K562 (cell line): ENCODE results near the gene SDC3. TPM values are rescaled to one million over a fixed set of nuclear protein-coding genes. Genes with fewer than 3 reads are reported as not detected.

ENCODE experiments used
- ESRRA ChIP-seq: fragments of 450-650 bp; IDR thresholded peaks from 2 replicates; pipeline ENCODE4 v1.6.1; 2014; ENCODE audit warnings: low read depth, mild to moderate bottlenecking, moderate library complexity, borderline replicate concordance
- PYGO2 ChIP-seq: fragments of 450-650 bp; IDR thresholded peaks from 2 replicates; pipeline ENCODE4 v1.6.1; 2016; ENCODE audit warnings: mild to moderate bottlenecking, missing genetic modification characterization, moderate library complexity, missing compliant biosample characterization
- ZNF717 ChIP-seq: fragments of 250-450 bp; sonication (Bioruptor Pico); IDR thresholded peaks from 2 replicates; pipeline ENCODE4 v1.5.0; 2021
- polyA plus RNA-seq, 8 experiments: library from polyadenylated mRNA; depleted of rRNA in 4 of 8; stranded (reverse) in 5 of 8; unstranded in 3 of 8; fragments of >200 nt; fragmentation: Nextera tagmentation in 2 of 8; fragmentation: Illumina TruSeq in 1 of 8; extraction: Ambion mirVana in 2 of 8; extraction: Trizol in 1 of 8; gene quantifications; 2 replicates each; pipeline versions ENCODE4 v1.2.1 to v1.2.3, GENCODE V29; 2011 to 2014; ENCODE audit warnings: inconsistent platforms in 1 of 8, missing spikeins in 1 of 8
- total RNA-seq, 7 experiments: library from RNA; depleted of rRNA in 6 of 7; stranded (reverse); fragments of >200 nt in 6 of 7; fragmentation: Illumina TruSeq in 2 of 7; extraction: Trizol in 2 of 7; gene quantifications; 2 replicates each; pipeline versions ENCODE4 v1.2.1 to v1.2.3, GENCODE V29; 2011 to 2021; ENCODE audit warnings: low replicate concordance in 1 of 7
- TF ChIP-seq, protein P1 (sequence below): fragments of 250-450 bp; sonication (Bioruptor Pico); IDR thresholded peaks from 2 replicates; pipeline ENCODE4 v1.4.0; 2020; ENCODE audit warnings: mild to moderate bottlenecking, moderate library complexity, borderline replicate concordance
- TF ChIP-seq, protein P2 (sequence below): sonication (generic); formaldehyde crosslinking; IDR thresholded peaks from 2 replicates; pipeline ENCODE4 v1.8.0; 2022; ENCODE audit warnings: mild to moderate bottlenecking, missing genetic modification reagents
- TF ChIP-seq, protein P3 (sequence below): IDR thresholded peaks from 2 replicates; pipeline ENCODE4 v1.6.1; 2012; ENCODE audit warnings: low read depth, low read length, improper control_type of control experiment, borderline replicate concordance
- TF ChIP-seq, protein P4 (sequence below): sonication (generic); formaldehyde crosslinking; IDR thresholded peaks from 2 replicates; pipeline ENCODE4 v1.8.1; 2023; ENCODE audit warnings: mild to moderate bottlenecking, missing genetic modification reagents
- TF ChIP-seq, protein P5 (sequence below), 2 experiments: fragments of 450-650 bp; formaldehyde crosslinking in 1 of 2; IDR thresholded peaks; 2 replicates each; pipeline versions ENCODE4 v1.4.0 to v1.6.1; 2014 to 2020; ENCODE audit warnings: mild to moderate bottlenecking in 2 of 2, borderline replicate concordance in 1 of 2, low read depth in 1 of 2

The SDC3 gene
- total and polyA plus RNA-seq, 9 of the 15 experiments (the other 6 are each of a cell fraction or from before 2014, with no cell fraction given) = 0.38 to 44.1 (median 12.1) TPM

DNA sequence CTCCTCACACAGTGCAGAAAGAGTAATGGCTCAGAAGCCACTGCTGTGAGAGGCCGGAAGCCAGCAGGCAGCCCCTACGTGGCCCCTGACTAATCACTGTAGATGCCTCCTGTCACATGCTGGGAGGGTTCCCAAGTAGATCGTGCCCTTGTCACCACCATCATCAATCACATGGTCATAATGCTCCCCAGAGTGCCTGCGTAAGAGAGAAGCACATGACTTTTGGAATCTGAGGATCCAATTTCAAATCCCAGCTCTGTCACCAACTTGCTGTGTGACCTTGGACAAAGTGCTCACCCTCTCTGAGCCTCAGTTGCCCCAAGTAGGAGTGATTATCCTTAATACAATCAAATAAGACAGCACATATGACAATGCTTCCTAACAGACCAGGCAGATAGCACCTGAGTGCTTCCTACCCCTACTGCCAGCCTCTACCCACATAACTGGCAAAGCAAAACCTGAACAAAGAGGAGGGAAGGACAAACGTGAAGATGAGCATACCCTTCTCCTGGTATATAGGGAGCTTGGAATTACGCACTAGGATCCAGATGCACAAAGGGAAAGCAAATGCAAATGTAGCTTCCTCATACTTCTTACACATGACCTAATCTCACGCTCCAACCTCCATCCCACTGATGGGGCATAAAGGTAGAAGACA lies 65.7 kb downstream of the SDC3 start (continued):
- TF ChIP-seq, protein P1, sequence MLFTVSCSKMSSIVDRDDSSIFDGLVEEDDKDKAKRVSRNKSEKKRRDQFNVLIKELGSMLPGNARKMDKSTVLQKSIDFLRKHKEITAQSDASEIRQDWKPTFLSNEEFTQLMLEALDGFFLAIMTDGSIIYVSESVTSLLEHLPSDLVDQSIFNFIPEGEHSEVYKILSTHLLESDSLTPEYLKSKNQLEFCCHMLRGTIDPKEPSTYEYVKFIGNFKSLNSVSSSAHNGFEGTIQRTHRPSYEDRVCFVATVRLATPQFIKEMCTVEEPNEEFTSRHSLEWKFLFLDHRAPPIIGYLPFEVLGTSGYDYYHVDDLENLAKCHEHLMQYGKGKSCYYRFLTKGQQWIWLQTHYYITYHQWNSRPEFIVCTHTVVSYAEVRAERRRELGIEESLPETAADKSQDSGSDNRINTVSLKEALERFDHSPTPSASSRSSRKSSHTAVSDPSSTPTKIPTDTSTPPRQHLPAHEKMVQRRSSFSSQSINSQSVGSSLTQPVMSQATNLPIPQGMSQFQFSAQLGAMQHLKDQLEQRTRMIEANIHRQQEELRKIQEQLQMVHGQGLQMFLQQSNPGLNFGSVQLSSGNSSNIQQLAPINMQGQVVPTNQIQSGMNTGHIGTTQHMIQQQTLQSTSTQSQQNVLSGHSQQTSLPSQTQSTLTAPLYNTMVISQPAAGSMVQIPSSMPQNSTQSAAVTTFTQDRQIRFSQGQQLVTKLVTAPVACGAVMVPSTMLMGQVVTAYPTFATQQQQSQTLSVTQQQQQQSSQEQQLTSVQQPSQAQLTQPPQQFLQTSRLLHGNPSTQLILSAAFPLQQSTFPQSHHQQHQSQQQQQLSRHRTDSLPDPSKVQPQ = no peak
- TF ChIP-seq, protein P2, sequence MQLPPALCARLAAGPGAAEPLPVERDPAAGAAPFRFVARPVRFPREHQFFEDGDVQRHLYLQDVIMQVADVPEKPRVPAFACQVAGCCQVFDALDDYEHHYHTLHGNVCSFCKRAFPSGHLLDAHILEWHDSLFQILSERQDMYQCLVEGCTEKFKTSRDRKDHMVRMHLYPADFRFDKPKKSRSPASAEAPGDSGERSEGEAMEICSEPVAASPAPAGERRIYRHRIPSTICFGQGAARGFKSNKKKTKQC (CRISPR knock-in tag) = no peak
- no peak for TF ChIP-seq ZNF717 (CRISPR knock-in tag)
- TF ChIP-seq, protein P3, sequence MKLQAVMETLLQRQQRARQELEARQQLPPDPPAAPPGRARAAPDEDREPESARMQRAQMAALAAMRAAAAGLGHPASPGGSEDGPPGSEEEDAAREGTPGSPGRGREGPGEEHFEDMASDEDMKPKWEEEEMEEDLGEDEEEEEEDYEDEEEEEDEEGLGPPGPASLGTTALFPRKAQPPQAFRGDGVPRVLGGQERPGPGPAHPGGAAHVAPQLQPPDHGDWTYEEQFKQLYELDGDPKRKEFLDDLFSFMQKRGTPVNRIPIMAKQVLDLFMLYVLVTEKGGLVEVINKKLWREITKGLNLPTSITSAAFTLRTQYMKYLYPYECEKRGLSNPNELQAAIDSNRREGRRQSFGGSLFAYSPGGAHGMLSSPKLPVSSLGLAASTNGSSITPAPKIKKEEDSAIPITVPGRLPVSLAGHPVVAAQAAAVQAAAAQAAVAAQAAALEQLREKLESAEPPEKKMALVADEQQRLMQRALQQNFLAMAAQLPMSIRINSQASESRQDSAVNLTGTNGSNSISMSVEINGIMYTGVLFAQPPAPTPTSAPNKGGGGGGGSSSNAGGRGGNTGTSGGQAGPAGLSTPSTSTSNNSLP = no peak
- TF ChIP-seq, protein P4, sequence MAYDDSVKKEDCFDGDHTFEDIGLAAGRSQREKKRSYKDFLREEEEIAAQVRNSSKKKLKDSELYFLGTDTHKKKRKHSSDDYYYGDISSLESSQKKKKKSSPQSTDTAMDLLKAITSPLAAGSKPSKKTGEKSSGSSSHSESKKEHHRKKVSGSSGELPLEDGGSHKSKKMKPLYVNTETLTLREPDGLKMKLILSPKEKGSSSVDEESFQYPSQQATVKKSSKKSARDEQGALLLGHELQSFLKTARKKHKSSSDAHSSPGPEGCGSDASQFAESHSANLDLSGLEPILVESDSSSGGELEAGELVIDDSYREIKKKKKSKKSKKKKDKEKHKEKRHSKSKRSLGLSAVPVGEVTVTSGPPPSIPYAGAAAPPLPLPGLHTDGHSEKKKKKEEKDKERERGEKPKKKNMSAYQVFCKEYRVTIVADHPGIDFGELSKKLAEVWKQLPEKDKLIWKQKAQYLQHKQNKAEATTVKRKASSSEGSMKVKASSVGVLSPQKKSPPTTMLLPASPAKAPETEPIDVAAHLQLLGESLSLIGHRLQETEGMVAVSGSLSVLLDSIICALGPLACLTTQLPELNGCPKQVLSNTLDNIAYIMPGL (CRISPR knock-in tag) = no peak
- TF ChIP-seq PYGO2 (tag) = no peak
- TF ChIP-seq, protein P5, sequence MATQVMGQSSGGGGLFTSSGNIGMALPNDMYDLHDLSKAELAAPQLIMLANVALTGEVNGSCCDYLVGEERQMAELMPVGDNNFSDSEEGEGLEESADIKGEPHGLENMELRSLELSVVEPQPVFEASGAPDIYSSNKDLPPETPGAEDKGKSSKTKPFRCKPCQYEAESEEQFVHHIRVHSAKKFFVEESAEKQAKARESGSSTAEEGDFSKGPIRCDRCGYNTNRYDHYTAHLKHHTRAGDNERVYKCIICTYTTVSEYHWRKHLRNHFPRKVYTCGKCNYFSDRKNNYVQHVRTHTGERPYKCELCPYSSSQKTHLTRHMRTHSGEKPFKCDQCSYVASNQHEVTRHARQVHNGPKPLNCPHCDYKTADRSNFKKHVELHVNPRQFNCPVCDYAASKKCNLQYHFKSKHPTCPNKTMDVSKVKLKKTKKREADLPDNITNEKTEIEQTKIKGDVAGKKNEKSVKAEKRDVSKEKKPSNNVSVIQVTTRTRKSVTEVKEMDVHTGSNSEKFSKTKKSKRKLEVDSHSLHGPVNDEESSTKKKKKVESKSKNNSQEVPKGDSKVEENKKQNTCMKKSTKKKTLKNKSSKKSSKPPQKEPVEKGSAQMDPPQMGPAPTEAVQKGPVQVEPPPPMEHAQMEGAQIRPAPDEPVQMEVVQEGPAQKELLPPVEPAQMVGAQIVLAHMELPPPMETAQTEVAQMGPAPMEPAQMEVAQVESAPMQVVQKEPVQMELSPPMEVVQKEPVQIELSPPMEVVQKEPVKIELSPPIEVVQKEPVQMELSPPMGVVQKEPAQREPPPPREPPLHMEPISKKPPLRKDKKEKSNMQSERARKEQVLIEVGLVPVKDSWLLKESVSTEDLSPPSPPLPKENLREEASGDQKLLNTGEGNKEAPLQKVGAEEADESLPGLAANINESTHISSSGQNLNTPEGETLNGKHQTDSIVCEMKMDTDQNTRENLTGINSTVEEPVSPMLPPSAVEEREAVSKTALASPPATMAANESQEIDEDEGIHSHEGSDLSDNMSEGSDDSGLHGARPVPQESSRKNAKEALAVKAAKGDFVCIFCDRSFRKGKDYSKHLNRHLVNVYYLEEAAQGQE (IDR thresholded peaks at IDR 0.05; ENCODE audit: borderline replicate concordance) = no peak
- TF ChIP-seq, protein P5 (CRISPR knock-in tag; IDR thresholded peaks at IDR 0.05; ENCODE audit: low read depth) = no peak
- TF ChIP-seq ESRRA = peak; percentile 29; the same call in 1 of the 2 replicates
